Activated T-cell treated with anti-CD3 and anti-CD28 coated beads, Interleukin-2, amount 50 U/mL, for 4 hours (primary cell): Measurements from ENCODE around the gene SPTBN1. TPM values are rescaled to one million over a fixed set of nuclear protein-coding genes. Genes with fewer than 3 reads are reported as not detected.
A peak's percentile ranks its signal among the peaks of the same experiment; 100 is the strongest.

ENCODE experiments used
- ATAC-seq, 2 donors: fragments of 200-7000 bp; cut with Tn5 transposase; one replicate each; pipeline ENCODE4 v1.10.0; 2021
- DNase-seq: peaks from one replicate; pipeline ENCODE4 v3.0.0-alpha.2; 2020
- H3K27me3 Mint-ChIP-seq: one replicate; pipeline ENCODE4 v1.8.0; 2021; ENCODE audit warnings: low read depth, mixed read lengths
- H3K36me3 Mint-ChIP-seq: one replicate; pipeline ENCODE4 v1.8.0; 2022; ENCODE audit warnings: mixed read lengths; ENCODE audit not compliant: insufficient read depth
- H3K4me1 Mint-ChIP-seq: one replicate; pipeline ENCODE4 v1.8.0; 2021; ENCODE audit warnings: low read depth, mixed read lengths
- H3K4me3 Mint-ChIP-seq: one replicate; pipeline ENCODE4 v1.8.0; 2021; ENCODE audit warnings: mild to moderate bottlenecking, moderate library complexity, mixed read lengths
- H3K9me3 Mint-ChIP-seq: one replicate; pipeline ENCODE4 v1.8.0; 2021; ENCODE audit warnings: mixed read lengths
- total RNA-seq, 3 donors: library from RNA; stranded (reverse); gene quantifications; one replicate each; pipeline ENCODE4 v1.2.1, GENCODE V29; 2021

SPTBN1 gene
- total RNA-seq, 3 donors from 2014 or later, result 23.4 to 27.9 (median 24.0) TPM

DNA sequence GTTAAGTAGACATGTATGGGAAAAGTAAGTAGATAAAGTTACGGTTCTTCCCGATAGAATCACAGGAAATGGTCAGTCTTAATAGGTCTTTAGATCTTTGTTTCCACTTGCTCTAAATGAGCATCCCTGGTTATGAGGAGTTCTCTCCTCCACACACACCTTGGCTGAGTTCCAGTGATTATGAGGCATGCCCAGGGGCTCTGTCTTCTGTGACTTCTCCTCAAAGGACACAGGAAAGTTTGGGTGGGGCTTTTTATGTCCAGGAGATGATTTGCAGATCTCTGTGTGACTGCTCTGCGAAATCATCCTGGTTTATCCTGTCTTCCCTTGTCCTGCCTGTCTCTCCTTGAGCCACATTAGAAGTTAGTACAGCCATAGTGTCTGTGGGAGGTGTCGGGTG, 183.5 kb downstream of the SPTBN1 start:
- Mint-ChIP-seq H3K4me3 (no peak overlapping the region), H3K36me3 (peaks cover 43% of the 10 kb centered on the region), H3K9me3 (no peaks in the 10 kb centered on the region), H3K4me1 (peaks cover 12% of the 10 kb centered on the region), H3K27me3 (no peaks in the 10 kb centered on the region)
- ATAC-seq (no peak), DNase-seq (no peak)

GRCh38 chr2:54640834-54641540, 184.9 kb downstream of the SPTBN1 start:
- Mint-ChIP-seq H3K4me1 (peaks cover 2% of the 10 kb centered on the region), H3K27me3 (no peaks in the 10 kb centered on the region), H3K36me3 (peaks cover 52% of the 10 kb centered on the region), H3K4me3 (no peak overlapping the region), H3K9me3 (no peaks in the 10 kb centered on the region)
- DNase-seq (no peak), ATAC-seq (no peak)

GRCh38 chr2:54641988-54642387, 185.9 kb downstream of the SPTBN1 start:
- Mint-ChIP-seq H3K4me1 (peaks cover 2% of the 10 kb centered on the region), H3K9me3 (no peaks in the 10 kb centered on the region), H3K36me3 (peaks cover 49% of the 10 kb centered on the region), H3K27me3 (no peaks in the 10 kb centered on the region), H3K4me3 (no peak overlapping the region)
- ATAC-seq, result no peak
- no peak for DNase-seq

DNA sequence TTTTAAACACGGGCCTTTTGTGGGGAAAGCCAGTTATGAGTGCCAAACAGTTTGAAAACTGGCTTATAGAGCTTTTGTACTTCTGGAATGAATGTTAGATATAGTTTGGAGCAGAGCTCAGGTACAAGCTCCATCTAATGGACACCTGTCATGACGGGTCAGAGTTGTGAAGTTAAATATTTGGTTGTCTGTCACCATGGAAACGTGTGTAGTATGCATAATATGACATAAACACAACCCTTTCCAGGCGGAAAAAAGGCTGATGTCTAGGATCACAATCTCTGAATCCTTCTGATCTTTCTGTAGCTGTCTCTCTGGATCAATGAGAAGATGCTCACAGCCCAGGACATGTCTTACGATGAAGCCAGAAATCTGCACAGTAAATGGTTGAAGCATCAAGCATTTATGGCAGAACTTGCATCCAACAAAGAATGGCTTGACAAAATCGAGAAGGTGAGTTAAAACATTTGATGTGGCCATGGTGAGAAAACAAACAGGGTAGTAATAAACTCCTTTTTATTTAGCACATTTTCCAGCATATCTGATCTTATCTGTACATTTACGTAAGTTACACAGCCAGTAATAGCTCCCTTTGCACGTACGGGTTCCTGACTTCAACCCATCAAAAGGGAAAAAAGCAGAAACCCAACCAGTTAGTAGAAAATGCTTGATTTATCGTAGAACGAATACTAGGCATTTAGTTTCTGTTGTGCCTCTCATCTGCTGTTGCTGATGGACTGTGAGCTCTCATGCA, 186.7 kb downstream of the SPTBN1 start:
- DNase-seq, result no peak
- H3K4me1 Mint-ChIP-seq, result peaks cover 2% of the 10 kb centered on the region
- no peaks in the 10 kb centered on the region for H3K27me3 Mint-ChIP-seq
- H3K36me3 Mint-ChIP-seq, result peaks cover 46% of the 10 kb centered on the region
- H3K9me3 Mint-ChIP-seq, result no peaks in the 10 kb centered on the region
- no peak overlapping the region for H3K4me3 Mint-ChIP-seq
- ATAC-seq, result no peak

GRCh38 chr2:54644236-54644635, 188.1 kb downstream of the SPTBN1 start:
- H3K4me3 Mint-ChIP-seq, result no peak overlapping the region
- H3K36me3 Mint-ChIP-seq, result peaks cover 50% of the 10 kb centered on the region
- no peaks in the 10 kb centered on the region for H3K4me1 Mint-ChIP-seq
- DNase-seq, result no peak
- ATAC-seq, result no peak
- H3K9me3 Mint-ChIP-seq, result no peaks in the 10 kb centered on the region
- H3K27me3 Mint-ChIP-seq, result no peaks in the 10 kb centered on the region

GRCh38 chr2:54646170-54646927, 190.2 kb downstream of the SPTBN1 start:
- Mint-ChIP-seq H3K4me1 (no peaks in the 10 kb centered on the region), H3K27me3 (no peaks in the 10 kb centered on the region), H3K9me3 (no peaks in the 10 kb centered on the region), H3K4me3 (no peak overlapping the region), H3K36me3 (peaks cover 51% of the 10 kb centered on the region)
- ATAC-seq (no peak), DNase-seq (no peak)

DNA sequence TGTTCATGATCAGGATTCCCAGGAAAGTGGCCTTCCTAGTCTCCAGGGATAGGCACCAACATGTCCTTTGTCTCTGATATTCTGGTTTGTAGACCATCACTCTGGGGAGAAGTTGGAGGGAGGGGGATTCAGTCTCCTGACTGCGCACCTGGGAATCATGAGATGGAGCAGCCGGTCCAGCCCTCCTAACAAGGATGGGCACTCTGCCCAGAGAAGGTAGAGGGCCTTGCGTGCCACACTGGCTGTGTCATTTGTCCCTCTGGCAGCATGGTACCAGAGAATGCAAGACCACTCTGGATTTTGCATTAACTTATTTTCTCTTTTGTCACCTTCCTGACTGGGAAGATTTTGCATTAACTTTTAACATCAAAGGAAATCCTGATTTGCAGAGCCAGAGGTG, 192.1 kb downstream of the SPTBN1 start:
- Mint-ChIP-seq H3K36me3 (peaks cover 54% of the 10 kb centered on the region), H3K27me3 (no peaks in the 10 kb centered on the region), H3K4me1 (peaks cover 7% of the 10 kb centered on the region)

GRCh38 chr2:54649191-54649590, 193.1 kb downstream of the SPTBN1 start:
- no peak for DNase-seq
- Mint-ChIP-seq H3K4me1 (peaks cover 7% of the 10 kb centered on the region), H3K9me3 (no peaks in the 10 kb centered on the region), H3K4me3 (no peak overlapping the region), H3K27me3 (no peaks in the 10 kb centered on the region), H3K36me3 (peaks cover 53% of the 10 kb centered on the region)
- ATAC-seq, result no peak

More for the DNA sequence above, 192.1 kb downstream of the SPTBN1 start:
- H3K9me3 Mint-ChIP-seq, result no peaks in the 10 kb centered on the region
- ATAC-seq (no peak), DNase-seq (no peak)
- no peak overlapping the region for H3K4me3 Mint-ChIP-seq

DNA sequence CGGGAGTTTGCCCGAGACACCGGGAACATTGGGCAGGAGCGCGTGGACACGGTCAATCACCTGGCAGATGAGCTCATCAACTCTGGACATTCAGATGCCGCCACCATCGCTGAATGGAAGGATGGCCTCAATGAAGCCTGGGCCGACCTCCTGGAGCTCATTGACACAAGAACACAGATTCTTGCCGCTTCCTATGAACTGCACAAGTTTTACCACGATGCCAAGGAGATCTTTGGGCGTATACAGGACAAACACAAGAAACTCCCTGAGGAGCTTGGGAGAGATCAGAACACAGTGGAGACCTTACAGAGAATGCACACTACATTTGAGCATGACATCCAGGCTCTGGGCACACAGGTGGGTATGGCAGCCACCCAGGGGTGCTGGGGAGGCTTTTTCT, 193.5 kb downstream of the SPTBN1 start:
- H3K36me3 Mint-ChIP-seq, result peaks cover 55% of the 10 kb centered on the region
- no peaks in the 10 kb centered on the region for H3K27me3 Mint-ChIP-seq

DNA sequence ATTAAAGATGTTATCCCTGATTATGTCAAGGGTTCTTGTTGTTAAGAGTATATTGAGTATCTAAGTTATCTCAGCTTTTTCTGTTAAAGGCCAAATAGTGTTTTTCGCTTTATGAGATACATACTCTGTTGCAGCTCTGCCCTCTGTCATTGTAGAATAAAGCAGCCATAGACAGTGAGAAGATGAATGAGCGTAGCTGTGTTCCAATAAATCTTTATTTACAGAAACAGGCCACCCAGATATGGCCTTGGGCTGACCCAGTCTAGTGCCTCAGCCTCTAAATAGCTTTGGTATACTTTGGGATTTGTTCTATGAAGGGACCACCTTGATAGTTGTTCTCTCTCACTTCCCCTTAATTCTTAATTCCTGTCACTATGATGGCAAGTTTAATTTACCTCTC, 194.5 kb downstream of the SPTBN1 start:
- H3K9me3 Mint-ChIP-seq, result no peaks in the 10 kb centered on the region
- peaks cover 7% of the 10 kb centered on the region for H3K4me1 Mint-ChIP-seq
- H3K27me3 Mint-ChIP-seq, result no peaks in the 10 kb centered on the region
- ATAC-seq (no peak), DNase-seq (no peak)
- H3K36me3 Mint-ChIP-seq, result peaks cover 55% of the 10 kb centered on the region
- H3K4me3 Mint-ChIP-seq, result no peak overlapping the region

More for the DNA sequence above, 193.5 kb downstream of the SPTBN1 start:
- Mint-ChIP-seq H3K9me3 (no peaks in the 10 kb centered on the region), H3K4me1 (peaks cover 7% of the 10 kb centered on the region), H3K4me3 (no peak overlapping the region)
- no peak for DNase-seq
- no peak for ATAC-seq

DNA sequence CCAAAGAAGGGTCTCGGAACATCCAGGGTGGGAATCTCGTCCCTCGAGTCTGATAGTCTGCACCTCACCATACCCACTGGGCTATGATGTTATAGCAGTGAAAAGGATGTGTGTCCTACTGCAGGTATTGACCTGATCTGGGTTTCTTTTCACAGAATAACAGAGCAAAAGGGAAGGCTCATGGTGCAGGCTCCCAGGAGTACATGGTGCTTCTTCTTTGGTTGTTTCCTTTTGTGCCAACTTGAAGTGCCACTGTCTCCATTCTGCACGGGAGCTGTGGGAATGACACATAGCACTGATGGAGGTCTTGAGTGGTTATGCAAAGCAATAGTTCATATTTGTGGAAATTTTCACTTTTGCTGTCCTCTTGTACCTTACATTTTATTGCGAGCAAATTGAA, 195.2 kb downstream of the SPTBN1 start:
- DNase-seq (no peak), ATAC-seq (no peak)
- peaks cover 56% of the 10 kb centered on the region for H3K36me3 Mint-ChIP-seq
- no peak overlapping the region for H3K4me3 Mint-ChIP-seq
- peaks cover 7% of the 10 kb centered on the region for H3K4me1 Mint-ChIP-seq
- no peaks in the 10 kb centered on the region for H3K27me3 Mint-ChIP-seq
- no peaks in the 10 kb centered on the region for H3K9me3 Mint-ChIP-seq

- no peaks in the 10 kb centered on the region for H3K27me3 Mint-ChIP-seq
- H3K9me3 Mint-ChIP-seq, result no peaks in the 10 kb centered on the region
- H3K4me3 Mint-ChIP-seq, result no peak overlapping the region
- H3K4me1 Mint-ChIP-seq, result peaks cover 7% of the 10 kb centered on the region
- DNase-seq, result no peak
- H3K36me3 Mint-ChIP-seq, result peaks cover 52% of the 10 kb centered on the region
- ATAC-seq, result peak; percentile 55 to 83
These were observed 196.4 kb downstream of the SPTBN1 start for GRCh38 chr2:54652540-54652939.

DNA sequence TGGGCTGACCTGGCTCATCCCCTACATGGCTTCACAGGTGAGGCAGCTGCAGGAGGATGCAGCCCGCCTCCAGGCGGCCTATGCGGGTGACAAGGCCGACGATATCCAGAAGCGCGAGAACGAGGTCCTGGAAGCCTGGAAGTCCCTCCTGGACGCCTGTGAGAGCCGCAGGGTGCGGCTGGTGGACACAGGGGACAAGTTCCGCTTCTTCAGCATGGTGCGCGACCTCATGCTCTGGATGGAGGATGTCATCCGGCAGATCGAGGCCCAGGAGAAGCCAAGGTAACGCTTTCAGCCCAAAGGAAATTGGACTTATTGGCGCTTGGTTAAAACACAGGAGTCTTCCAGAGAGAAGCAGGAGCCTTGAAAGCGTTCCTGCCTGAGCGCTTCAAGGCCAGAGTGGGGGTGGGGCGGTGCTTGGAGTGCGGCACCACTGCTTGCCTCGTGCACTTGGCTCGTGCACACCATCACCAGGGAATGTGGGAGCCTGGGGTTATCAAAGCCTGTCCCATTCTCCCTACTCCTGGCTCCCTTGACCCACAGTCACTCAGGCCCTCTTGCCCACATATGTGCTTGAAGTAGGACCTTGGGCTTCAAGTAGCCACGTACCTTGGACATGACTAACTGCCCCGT, 197.6 kb downstream of the SPTBN1 start:
- peaks cover 57% of the 10 kb centered on the region for H3K36me3 Mint-ChIP-seq
- no peak for DNase-seq
- H3K27me3 Mint-ChIP-seq, result no peaks in the 10 kb centered on the region

More for the DNA sequence above, 197.6 kb downstream of the SPTBN1 start:
- peaks cover 10% of the 10 kb centered on the region for H3K4me1 Mint-ChIP-seq
- no peaks in the 10 kb centered on the region for H3K9me3 Mint-ChIP-seq
- ATAC-seq, result no peak
- no peak overlapping the region for H3K4me3 Mint-ChIP-seq
